Stimulated activated CD8-positive, alpha-beta memory T cell treated with anti-CD3 and anti-CD28 coated beads, Interleukin-15, amount 100 ng/mL, for 1 hour (primary cell): ENCODE results near the gene HES3.

Source experiments
- DNase-seq: peaks from one replicate; pipeline ENCODE4 v3.0.0-alpha.2; 2020; ENCODE audit warnings: low read depth

HES3 gene

DNA sequence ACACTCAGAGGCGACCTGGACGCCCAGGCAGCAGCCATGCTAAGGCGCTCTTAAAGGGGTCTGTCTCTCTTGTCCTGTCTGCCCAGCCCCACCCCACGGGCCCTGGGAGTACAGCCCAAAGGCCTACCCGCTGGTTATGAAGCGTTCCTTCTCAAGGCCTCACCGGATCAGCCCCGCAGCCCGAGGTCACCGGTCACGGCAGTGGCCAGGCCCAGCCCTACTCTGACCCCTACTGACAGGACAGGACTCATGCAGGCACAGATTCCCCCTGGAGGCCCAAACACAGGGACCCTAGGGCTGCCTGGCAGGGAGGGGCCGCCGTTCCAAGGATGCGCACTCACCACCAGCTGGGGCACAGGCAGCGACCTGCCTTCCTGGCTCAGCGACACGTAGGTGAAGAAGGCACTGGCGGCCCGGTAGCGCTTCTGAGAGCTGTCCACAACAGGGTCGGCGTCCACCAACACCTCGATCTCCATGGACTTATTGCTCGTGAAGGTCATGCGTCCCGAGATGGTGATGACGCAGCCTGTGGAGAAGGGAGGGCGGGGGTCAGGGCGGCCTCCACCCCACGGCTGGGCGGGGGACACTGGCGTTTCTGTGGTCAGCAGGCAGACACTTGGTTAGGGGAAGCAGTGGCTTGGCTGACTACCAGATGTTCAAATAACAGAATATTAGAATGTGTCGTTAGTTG is 36.9 kb downstream of the HES3 start:
- DNase-seq = no peak

DNA sequence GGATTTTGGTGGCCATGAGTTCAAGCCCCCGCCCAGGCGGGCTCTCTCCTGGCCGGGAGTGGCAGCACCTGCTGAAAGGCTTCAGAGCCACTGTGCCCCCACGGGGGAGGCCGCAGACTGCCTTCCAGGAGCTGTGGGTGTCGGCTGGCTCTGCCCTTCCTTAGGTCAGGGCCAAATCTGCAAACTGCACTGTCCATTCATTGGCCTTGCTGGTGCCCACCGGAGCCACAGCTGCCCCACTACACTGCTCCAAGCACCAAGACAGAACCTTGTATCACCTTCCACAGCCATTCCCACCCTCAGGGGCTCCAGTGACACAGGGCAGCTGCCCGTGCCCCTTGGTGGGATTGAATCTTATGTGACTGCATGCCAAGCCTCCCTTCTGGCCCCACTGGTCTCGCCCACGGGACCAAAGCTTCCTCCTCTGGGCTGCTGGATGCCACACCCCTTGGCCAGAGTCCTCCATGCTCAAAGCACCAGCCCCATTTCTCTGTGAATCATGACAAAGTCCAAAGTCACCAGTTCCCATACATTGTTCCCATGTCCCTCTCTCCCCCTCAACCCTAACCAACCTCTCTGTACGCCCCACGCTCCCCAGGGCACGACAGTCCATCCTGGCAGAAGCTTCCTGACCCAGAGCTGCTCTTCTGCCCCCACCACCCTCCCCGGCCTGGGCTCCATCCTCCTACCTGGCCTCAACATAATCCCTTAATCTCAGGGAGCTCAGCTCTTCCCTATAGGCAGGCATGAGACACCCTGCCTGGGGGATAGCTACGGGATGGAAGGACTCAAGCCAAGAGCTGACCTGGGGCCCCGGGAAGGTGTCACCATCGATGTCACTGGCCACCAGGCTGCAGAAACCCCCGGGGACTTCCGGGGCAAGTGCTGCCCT is 37.8 kb downstream of the HES3 start:
- no peak for DNase-seq

- no peak for DNase-seq
Measured at GRCh38 chr1:6282577-6283270, 38.7 kb downstream of the HES3 start.

GRCh38 chr1:6285336-6285735 is 41.4 kb downstream of the HES3 start:
- no peak for DNase-seq

GRCh38 chr1:6286266-6286665 is 42.3 kb downstream of the HES3 start:
- no peak for DNase-seq

DNA sequence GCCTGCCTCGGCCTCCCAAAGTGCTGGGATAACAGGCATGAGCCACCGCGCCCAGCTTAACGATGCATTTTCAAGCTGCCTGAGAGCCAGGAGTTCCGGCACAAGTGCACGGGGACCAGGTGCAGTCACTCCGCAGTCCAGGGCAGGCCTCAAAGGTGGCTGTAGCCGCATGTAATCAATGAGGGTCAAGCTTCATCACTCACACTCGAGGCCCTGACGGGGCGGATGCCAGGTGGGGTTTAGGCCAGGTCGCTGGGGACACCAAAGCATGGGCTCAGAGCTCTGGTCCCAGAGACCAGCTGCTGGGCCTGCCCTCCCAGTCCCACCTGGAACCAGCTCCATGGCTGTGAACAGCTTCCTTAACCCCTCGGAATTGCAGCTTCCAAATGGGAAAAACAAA is 43.0 kb downstream of the HES3 start:
- DNase-seq = no peak

DNA sequence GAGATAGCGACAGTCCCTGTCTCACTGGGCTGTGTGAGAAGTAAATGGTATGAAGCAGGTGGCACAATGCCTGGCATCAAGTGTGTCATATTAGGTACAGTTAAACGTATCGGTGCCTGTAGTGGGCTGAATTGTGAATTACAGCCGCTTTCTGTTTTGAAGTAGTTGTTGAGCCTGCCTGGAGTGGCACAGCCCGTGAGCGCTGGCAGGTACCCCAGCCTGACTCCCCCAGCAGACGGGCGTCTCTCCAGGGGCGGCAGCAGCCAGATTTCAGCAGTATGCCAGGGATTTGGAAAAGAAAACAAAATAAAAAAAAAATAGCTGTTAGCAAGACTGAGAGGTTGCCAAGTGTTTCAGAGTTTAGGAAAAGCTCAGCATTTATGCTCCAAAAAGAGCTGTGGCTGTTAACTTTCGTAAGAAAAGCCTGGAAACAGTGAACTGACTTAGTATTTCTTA is 43.5 kb downstream of the HES3 start:
- no peak for DNase-seq

DNA sequence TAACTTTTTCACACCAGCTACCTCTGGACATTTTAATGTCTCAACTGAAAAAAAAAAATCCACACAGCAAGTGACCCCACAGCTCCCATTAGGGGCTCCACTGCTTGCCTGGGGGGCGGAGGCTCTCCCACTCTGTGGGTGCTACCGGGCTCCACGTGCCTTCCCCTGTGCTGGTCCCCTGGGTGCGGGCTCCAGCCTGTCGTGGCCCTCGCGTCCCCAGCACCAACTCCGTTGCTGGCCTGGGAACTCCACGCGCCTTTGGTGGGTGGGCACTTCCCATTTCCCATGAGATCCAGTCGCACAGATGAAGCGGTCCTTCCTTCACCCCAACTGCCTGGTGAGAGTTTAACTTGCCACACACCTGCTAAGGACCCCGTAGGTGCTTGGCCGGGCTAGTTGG is 44.0 kb downstream of the HES3 start:
- DNase-seq = no peak

DNA sequence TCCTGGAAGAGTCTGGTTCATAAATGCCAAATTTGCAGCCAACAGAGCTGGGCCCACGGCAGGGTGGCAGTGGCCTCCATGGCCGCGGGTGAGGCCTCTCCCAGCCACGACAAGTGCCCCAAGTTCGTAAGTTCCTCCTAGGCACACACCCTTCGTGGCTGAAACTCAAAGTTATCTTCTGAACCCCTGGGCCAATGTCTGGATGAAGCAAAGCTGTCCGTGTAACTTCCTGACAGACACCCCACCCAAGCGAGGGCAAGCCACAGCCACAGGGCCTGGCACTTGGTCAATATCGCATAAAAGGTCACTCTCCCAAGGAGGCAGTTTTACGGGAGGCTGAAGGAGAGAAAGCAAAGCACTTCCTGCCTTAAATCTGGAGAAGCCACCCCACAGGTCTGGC is 44.7 kb downstream of the HES3 start:
- no peak for DNase-seq

GRCh38 chr1:6292102-6292501 is 48.1 kb downstream of the HES3 start:
- DNase-seq = no peak

- DNase-seq = no peak
Measured at GRCh38 chr1:6294080-6294889, 50.3 kb downstream of the HES3 start.

DNA sequence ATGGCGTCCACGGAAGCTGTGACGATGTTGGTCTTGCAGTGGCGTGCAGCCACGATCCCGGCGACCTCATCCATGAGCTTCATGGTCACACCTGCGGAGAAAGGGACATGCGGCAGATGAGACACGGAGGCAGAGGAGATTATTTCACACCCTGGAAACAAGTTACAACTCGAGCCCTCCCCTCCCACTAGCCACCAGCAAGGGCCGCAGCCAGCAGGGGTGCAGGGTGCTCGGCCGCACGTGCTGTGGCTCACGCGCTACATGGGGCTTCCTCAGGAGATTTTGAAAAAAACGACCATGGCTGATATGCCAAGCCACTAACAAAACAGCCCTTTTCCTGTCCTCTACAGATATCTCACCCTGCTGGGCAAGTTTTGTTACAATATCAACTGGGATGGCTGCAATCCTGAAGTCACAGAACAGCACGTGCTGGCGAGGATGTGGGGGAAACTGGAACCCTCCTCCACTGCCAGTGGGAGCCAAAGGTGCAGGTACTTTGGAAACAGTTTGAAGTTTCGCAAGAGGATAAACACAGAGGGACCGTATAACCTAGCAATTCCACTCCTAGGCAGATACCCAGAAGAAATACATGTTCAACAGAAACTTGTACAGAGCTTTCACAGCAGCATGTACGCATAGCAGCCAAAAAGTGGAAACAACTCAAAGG is 51.0 kb downstream of the HES3 start:
- no peak for DNase-seq
